Memory B cell (primary cell): ENCODE data around the gene SLFN5.
A peak's percentile ranks its signal among the peaks of the same experiment; 100 is the strongest.
"Not testable (repeated sequence)": the region's sequence is repeated elsewhere in the genome, so short reads cannot be mapped to it uniquely, and the experiment has no call there.

Source experiments
- ATAC-seq: fragments of 150-1000 bp; cut with Tn5 transposase; 2 replicates; pipeline ENCODE4 v1.10.0; 2021; ENCODE audit warnings: low read depth, mild to moderate bottlenecking, moderate library complexity
- DNase-seq, 2 donors: peaks; one replicate each; pipeline ENCODE4 v3.0.0; 2022; ENCODE audit warnings: low spot score in 2 of 2
- H3K27ac Mint-ChIP-seq: one replicate; pipeline ENCODE4 v1.8.0; 2022; ENCODE audit warnings: mild to moderate bottlenecking, moderate library complexity, mixed read lengths
- H3K27me3 Mint-ChIP-seq: one replicate; pipeline ENCODE4 v1.8.0; 2022; ENCODE audit warnings: mixed read lengths
- H3K36me3 Mint-ChIP-seq: one replicate; pipeline ENCODE4 v1.8.0; 2022; ENCODE audit warnings: mild to moderate bottlenecking, mixed read lengths
- H3K4me1 Mint-ChIP-seq: one replicate; pipeline ENCODE4 v1.8.0; 2022; ENCODE audit warnings: mixed read lengths
- H3K4me3 Mint-ChIP-seq: one replicate; pipeline ENCODE4 v1.8.0; 2022; ENCODE audit warnings: mild to moderate bottlenecking, moderate library complexity, mixed read lengths
- H3K9me3 Mint-ChIP-seq: one replicate; pipeline ENCODE4 v1.8.0; 2022; ENCODE audit warnings: mixed read lengths

SLFN5 gene

GRCh38 chr17:35289222-35289621 is 46.4 kb downstream of the SLFN5 start:
- Mint-ChIP-seq H3K9me3 (no peaks in the 10 kb centered on the region), H3K4me1 (peaks cover 6% of the 10 kb centered on the region), H3K4me3 (peak overlapping the region; percentile 31), H3K36me3 (no peaks in the 10 kb centered on the region), H3K27me3 (no peaks in the 10 kb centered on the region), H3K27ac (no peak overlapping the region)
- DNase-seq (no peak), ATAC-seq (peak; percentile 50)

GRCh38 chr17:35291802-35292201 is 48.9 kb downstream of the SLFN5 start:
- H3K4me3 Mint-ChIP-seq: no peak overlapping the region
- H3K36me3 Mint-ChIP-seq: peaks cover 4% of the 10 kb centered on the region
- peaks cover 6% of the 10 kb centered on the region for H3K4me1 Mint-ChIP-seq
- ATAC-seq: no peak
- peaks cover 3% of the 10 kb centered on the region for H3K9me3 Mint-ChIP-seq
- H3K27ac Mint-ChIP-seq: no peak overlapping the region
- DNase-seq: no peak
- peaks cover 1% of the 10 kb centered on the region for H3K27me3 Mint-ChIP-seq

GRCh38 chr17:35293151-35293847 is 50.4 kb downstream of the SLFN5 start:
- Mint-ChIP-seq H3K36me3 (peaks cover 4% of the 10 kb centered on the region), H3K9me3 (peaks cover 3% of the 10 kb centered on the region), H3K27ac (no peak overlapping the region), H3K4me3 (no peak overlapping the region), H3K4me1 (peaks cover 4% of the 10 kb centered on the region), H3K27me3 (peaks cover 2% of the 10 kb centered on the region)
- ATAC-seq (no peak), DNase-seq (no peak)

DNA sequence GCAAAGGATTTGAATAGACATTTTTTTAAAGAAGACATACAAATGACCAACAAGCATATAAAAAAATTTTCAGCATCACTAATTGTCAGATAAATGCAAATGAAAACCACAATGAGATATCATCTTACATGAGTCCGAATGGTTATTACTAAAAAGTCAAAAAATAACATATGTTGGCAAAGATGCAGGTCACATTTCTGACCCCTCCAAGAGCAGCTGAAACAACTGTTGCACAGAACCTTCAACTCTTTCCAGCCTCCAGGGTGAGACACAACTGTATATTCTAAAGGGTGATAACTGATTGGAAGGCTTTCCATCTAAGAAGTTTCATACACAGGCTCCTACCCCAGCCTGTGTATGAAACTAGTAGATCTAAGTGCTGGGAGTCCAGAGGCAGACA is 51.9 kb downstream of the SLFN5 start:
- no peak overlapping the region for H3K4me3 Mint-ChIP-seq
- peaks cover 7% of the 10 kb centered on the region for H3K27me3 Mint-ChIP-seq
- H3K4me1 Mint-ChIP-seq: no peaks in the 10 kb centered on the region
- H3K9me3 Mint-ChIP-seq: peaks cover 3% of the 10 kb centered on the region
- DNase-seq (no peak), ATAC-seq (no peak)
- peaks cover 4% of the 10 kb centered on the region for H3K36me3 Mint-ChIP-seq
- no peak overlapping the region for H3K27ac Mint-ChIP-seq

DNA sequence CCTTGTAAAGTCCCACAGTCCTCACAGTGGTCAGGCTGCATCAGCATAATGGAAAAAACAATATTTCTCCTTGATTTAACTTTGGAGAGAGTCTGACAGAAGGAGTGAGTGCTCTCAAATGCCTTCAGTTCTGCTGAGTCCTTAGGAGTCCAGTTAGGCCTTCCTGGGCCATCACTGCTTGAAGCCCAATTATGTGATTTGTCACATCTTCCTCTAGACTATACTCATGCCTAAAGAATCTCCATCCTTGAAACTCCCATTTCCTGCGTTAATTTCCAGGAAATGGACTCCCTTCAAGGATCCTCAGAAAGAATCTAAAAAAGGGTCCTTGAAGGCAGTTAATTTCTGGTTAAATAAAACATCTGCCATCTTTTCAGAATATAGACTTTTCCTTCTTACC is 52.8 kb downstream of the SLFN5 start:
- Mint-ChIP-seq H3K9me3 (peaks cover 4% of the 10 kb centered on the region), H3K36me3 (peaks cover 4% of the 10 kb centered on the region), H3K4me1 (no peaks in the 10 kb centered on the region), H3K27ac (no peak overlapping the region), H3K27me3 (peaks cover 7% of the 10 kb centered on the region), H3K4me3 (no peak overlapping the region)
- DNase-seq (no peak), ATAC-seq (no peak)

DNA sequence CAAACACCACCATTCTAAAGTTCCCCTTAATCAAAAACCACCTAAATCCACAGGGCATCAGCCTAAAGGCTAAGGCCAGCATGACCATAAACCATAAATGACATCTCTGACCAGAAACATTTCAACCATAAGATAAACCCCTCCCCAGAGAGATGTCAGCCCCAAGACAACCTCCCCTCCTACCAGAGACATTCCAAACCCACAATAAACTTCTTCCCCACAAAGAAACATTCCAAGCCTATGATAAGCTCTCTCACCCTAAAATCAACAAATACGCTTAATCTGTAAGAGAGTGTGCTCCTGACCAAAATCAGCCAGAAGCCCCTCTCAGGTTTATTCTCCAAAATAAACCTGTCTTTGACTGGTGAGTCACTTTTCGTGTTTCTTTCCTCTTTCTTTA is 54.8 kb downstream of the SLFN5 start:
- H3K4me3 Mint-ChIP-seq: no peak overlapping the region
- peaks cover 7% of the 10 kb centered on the region for H3K36me3 Mint-ChIP-seq
- peaks cover 10% of the 10 kb centered on the region for H3K27me3 Mint-ChIP-seq
- no peak for DNase-seq
- ATAC-seq: no peak
- peaks cover 7% of the 10 kb centered on the region for H3K9me3 Mint-ChIP-seq
- no peaks in the 10 kb centered on the region for H3K4me1 Mint-ChIP-seq
- no peak overlapping the region for H3K27ac Mint-ChIP-seq

DNA sequence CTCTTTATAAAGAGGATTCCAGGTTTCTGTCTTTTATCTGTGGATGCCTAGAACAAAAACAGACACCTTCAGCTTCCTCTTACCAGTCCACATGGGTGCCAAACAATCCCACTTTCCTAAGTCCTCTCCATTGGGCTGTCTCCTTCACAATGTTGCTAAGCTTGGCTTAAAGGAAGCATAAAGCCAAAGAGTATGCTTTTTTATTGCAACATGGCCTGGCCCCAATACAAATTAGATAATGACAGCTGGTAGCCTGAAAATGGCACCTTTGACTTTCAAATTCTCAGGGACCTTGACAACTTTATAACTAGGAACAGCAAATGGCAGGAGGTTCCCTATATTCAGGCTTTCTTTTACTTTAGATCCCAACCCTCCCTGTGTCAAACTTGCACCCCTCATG is 55.8 kb downstream of the SLFN5 start:
- peaks cover 13% of the 10 kb centered on the region for H3K9me3 Mint-ChIP-seq
- peaks cover 10% of the 10 kb centered on the region for H3K36me3 Mint-ChIP-seq
- H3K4me3 Mint-ChIP-seq: no peak overlapping the region
- H3K27me3 Mint-ChIP-seq: peaks cover 11% of the 10 kb centered on the region
- H3K4me1 Mint-ChIP-seq: no peaks in the 10 kb centered on the region
- no peak overlapping the region for H3K27ac Mint-ChIP-seq
- ATAC-seq: no peak
- no peak for DNase-seq

GRCh38 chr17:35299135-35299534 is 56.3 kb downstream of the SLFN5 start:
- H3K36me3 Mint-ChIP-seq: peaks cover 13% of the 10 kb centered on the region

DNA sequence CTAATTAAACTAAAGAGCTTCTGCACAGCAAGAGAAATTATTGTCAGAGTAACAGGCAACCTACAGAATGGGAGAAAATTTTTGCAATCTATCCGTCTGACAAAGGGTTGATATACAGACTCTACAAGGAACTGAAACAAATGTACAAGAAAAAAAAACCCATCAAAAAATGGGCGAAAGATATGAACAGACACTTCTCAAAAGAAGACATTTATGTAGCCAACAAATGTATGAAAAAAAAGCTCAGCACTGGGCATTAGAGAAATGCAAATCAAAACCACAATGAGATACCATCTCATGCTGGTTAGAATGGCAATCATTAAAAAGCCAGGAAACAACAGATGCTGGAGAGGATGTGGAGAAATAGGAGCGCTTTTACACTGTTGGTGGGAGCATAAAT is 66.5 kb downstream of the SLFN5 start:
- not testable (repeated sequence) for H3K27me3 Mint-ChIP-seq, H3K36me3 Mint-ChIP-seq, ATAC-seq, H3K4me3 Mint-ChIP-seq, H3K27ac Mint-ChIP-seq, H3K9me3 Mint-ChIP-seq, DNase-seq
- H3K4me1 Mint-ChIP-seq: peaks cover 12% of the 10 kb centered on the region

More at GRCh38 chr17:35299135-35299534, 56.3 kb downstream of the SLFN5 start:
- H3K4me3 Mint-ChIP-seq: no peak overlapping the region
- H3K27me3 Mint-ChIP-seq: peaks cover 13% of the 10 kb centered on the region
- no peak for DNase-seq
- H3K27ac Mint-ChIP-seq: no peak overlapping the region
- no peaks in the 10 kb centered on the region for H3K4me1 Mint-ChIP-seq
- peaks cover 18% of the 10 kb centered on the region for H3K9me3 Mint-ChIP-seq
- ATAC-seq: no peak

DNA sequence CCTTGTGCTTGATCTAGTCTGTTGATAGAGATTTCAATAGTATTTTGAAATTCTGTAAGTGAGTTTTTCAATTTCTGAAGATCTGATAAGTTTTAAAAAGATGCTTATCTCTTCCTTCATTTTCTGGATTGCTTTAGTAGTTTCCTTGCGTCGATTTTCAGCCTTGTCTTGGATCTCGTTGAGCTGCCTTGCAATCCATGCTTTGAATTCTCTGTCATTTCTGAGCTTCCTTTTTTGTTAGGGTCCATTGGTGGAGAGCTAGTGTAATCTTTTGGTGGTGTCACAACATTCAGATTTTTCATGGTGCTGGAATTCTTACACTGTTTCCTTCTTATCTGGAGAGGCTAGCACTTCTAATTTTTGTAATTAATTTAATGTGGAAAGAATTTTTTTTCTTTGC is 69.5 kb downstream of the SLFN5 start:
- H3K4me1 Mint-ChIP-seq: peaks cover 13% of the 10 kb centered on the region
- H3K36me3 Mint-ChIP-seq: no peaks in the 10 kb centered on the region
- ATAC-seq: no peak
- no peak for DNase-seq
- H3K4me3 Mint-ChIP-seq: no peak overlapping the region
- H3K9me3 Mint-ChIP-seq: no peaks in the 10 kb centered on the region
- H3K27ac Mint-ChIP-seq: no peak overlapping the region
- H3K27me3 Mint-ChIP-seq: no peaks in the 10 kb centered on the region

DNA sequence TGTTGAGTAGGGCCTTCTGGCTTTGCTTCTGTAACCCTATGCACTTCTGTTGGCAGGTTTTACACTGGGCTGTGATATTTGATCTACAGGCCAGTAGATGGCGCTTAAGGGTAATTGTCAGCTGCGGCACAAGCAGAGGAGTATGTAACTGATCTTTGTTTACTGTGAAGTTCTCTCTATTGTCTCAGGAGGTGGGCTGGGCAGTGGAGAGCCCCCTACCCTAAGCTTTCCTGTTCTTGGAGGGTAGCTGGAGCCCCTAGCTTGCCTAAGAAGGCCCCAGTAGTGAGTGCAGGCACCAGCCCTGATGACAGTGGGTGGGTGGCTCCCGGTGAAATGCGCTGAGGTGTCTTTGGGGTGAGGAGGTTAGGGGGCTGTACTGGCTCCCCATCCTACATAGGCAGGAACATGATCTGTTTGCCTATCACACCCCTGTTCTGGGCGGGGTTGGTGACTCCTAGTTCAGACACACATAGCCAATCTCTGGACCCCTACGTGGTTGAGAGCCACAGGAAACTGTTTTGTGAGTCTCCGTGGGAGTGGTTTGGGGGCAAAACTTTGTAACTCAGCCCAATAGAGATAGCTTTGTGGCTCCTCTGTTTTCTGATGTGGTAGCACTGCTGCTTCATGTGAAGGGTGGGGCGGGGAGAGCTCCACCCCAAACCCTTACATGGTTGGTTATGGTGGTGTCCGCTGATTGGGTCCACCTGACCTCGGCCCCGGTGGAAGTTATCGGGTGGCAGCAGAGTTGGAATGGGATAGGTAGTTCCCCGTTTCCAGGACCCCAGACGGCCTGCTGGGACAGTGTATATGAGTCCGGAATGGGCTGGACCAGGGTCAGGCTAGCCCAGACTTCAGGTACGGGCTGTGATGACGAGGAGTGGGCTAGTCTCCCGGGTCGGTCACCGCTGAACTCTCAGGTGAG is 70.2 kb downstream of the SLFN5 start:
- peak; percentile 83 for ATAC-seq
- Mint-ChIP-seq H3K9me3 (no peaks in the 10 kb centered on the region), H3K27ac (peak overlapping the region; percentile 82), H3K27me3 (no peaks in the 10 kb centered on the region), H3K36me3 (no peaks in the 10 kb centered on the region), H3K4me1 (peaks cover 13% of the 10 kb centered on the region), H3K4me3 (peak overlapping the region; percentile 88)
- peak; percentile 61 to 69 for DNase-seq

DNA sequence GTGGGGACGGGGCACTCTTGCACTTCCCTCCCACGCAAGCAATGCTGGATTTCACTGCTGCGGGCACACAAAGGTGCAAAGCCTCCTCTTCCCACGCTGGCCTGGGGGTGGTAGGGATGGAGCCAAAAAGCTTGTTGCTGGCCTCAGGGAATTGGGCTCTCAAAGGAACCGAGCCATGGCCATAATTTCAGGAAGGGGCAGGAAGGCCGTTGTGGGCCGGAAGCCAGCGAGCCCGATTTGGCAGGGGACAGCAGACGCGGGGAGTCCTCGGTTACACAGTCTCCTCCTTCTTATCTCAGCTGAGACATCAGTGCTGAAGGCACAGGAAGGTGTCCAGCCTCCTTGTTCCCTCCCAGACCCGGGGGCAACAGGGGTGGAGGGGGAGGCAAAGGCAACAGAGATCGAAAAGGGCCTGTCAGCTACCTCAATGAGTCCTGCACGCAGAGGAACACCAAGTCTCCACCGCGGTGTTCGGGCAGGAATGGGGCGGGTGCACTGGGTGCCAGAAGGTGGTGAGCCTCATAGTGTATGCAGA is 71.1 kb downstream of the SLFN5 start:
- peak overlapping the region; percentile 88 for H3K4me3 Mint-ChIP-seq
- H3K9me3 Mint-ChIP-seq: no peaks in the 10 kb centered on the region
- peak overlapping the region; percentile 82 for H3K27ac Mint-ChIP-seq
- H3K27me3 Mint-ChIP-seq: no peaks in the 10 kb centered on the region
- DNase-seq (peak in 1 of 2 donors; percentile 17), ATAC-seq (no peak)
- H3K4me1 Mint-ChIP-seq: peaks cover 13% of the 10 kb centered on the region
- H3K36me3 Mint-ChIP-seq: no peaks in the 10 kb centered on the region

- peak overlapping the region; percentile 19 for H3K4me3 Mint-ChIP-seq
- H3K27me3 Mint-ChIP-seq: no peaks in the 10 kb centered on the region
- peak in 1 of 2 donors; percentile 2 for DNase-seq
- peaks cover 13% of the 10 kb centered on the region for H3K4me1 Mint-ChIP-seq
- H3K27ac Mint-ChIP-seq: peak overlapping the region; percentile 82
- ATAC-seq: no peak
- H3K36me3 Mint-ChIP-seq: no peaks in the 10 kb centered on the region
- H3K9me3 Mint-ChIP-seq: no peaks in the 10 kb centered on the region
Observed at GRCh38 chr17:35314415-35315216, 71.7 kb downstream of the SLFN5 start.
